HG03280 (cell line): ENCODE data around the gene ARHGAP36.

Source experiments
- ATAC-seq: cut with Tn5 transposase; IDR thresholded peaks from one replicate; pipeline ENCODE4 v1.9.1; 2021; ENCODE audit warnings: mild to moderate bottlenecking, moderate library complexity; ENCODE audit not compliant: unreplicated experiment

The ARHGAP36 gene

GRCh38 chrX:131058136-131058868, at the start of gene ARHGAP36:
Gene ARHGAP36 (plus strand): TSS chrX:131058346. CDS start chrX:131081666, 23,320 bp downstream.
- no peak for ATAC-seq

GRCh38 chrX:131010186-131010585, 48.0 kb upstream of the ARHGAP36 start:
- ATAC-seq: no peak

- ATAC-seq: no peak
Observed at GRCh38 chrX:131025336-131025735, 32.8 kb upstream of the ARHGAP36 start.

- ATAC-seq: no peak
Observed at GRCh38 chrX:131032354-131033230, 25.6 kb upstream of the ARHGAP36 start.

GRCh38 chrX:131034063-131034462, 24.1 kb upstream of the ARHGAP36 start:
- no peak for ATAC-seq

GRCh38 chrX:131040781-131041180, 17.4 kb upstream of the ARHGAP36 start:
- ATAC-seq: no peak

- ATAC-seq: no peak
Observed at GRCh38 chrX:131041667-131042066, 16.5 kb upstream of the ARHGAP36 start.

GRCh38 chrX:131045726-131046125, 12.4 kb upstream of the ARHGAP36 start:
- no peak for ATAC-seq

- ATAC-seq: no peak
Observed at GRCh38 chrX:131046596-131046995, 11.6 kb upstream of the ARHGAP36 start.

GRCh38 chrX:131047180-131047579, 11.0 kb upstream of the ARHGAP36 start:
- no peak for ATAC-seq

GRCh38 chrX:131053076-131053475, 5.1 kb upstream of the ARHGAP36 start:
- no peak for ATAC-seq

- no peak for ATAC-seq
Observed at GRCh38 chrX:131054906-131055305, 3.2 kb upstream of the ARHGAP36 start.

- ATAC-seq: no peak
Observed at GRCh38 chrX:131057706-131058105, 440 bp upstream of the ARHGAP36 start.

GRCh38 chrX:131059246-131059645, 1.1 kb downstream of the ARHGAP36 start:
- ATAC-seq: no peak

- no peak for ATAC-seq
Observed at GRCh38 chrX:131060147-131060546, 2.0 kb downstream of the ARHGAP36 start.

- ATAC-seq: no peak
Observed at GRCh38 chrX:131061306-131061705, 3.2 kb downstream of the ARHGAP36 start.

- ATAC-seq: no peak
Observed at GRCh38 chrX:131063613-131064012, 5.5 kb downstream of the ARHGAP36 start.

- no peak for ATAC-seq
Observed at GRCh38 chrX:131066237-131066636, 8.1 kb downstream of the ARHGAP36 start.

- no peak for ATAC-seq
Observed at GRCh38 chrX:131067216-131067615, 9.1 kb downstream of the ARHGAP36 start.

- ATAC-seq: no peak
Observed at GRCh38 chrX:131067846-131068745, 9.9 kb downstream of the ARHGAP36 start.
